Ureter (tissue), 1 donor: ENCODE results near the gene NCKAP5. TPM values are rescaled to one million over a fixed set of nuclear protein-coding genes. Genes with fewer than 3 reads are reported as not detected.

Experiments used
- DNase-seq: peaks from one replicate; pipeline ENCODE4 v3.0.0-alpha.2; 2020; ENCODE audit warnings: low spot score
- total RNA-seq: library from RNA; stranded (reverse); gene quantifications from one replicate; pipeline ENCODE4 v1.2.4, GENCODE V29; 2023
- donor health status: DM: yes; HTN: yes; CAD: no.

The NCKAP5 gene
- total RNA-seq, 1 donor from 2014 or later: 7.3 TPM

GRCh38 chr2:132999421-132999820 is 568.8 kb downstream of the NCKAP5 start:
- DNase-seq: no peak

GRCh38 chr2:132998221-132998620 is 570.0 kb downstream of the NCKAP5 start:
- DNase-seq: no peak

- DNase-seq: no peak
Measured at GRCh38 chr2:132991471-132992045, 576.7 kb downstream of the NCKAP5 start.

- DNase-seq: no peak
Measured at GRCh38 chr2:132984731-132985130, 583.5 kb downstream of the NCKAP5 start.

- DNase-seq: no peak
Measured at GRCh38 chr2:132980304-132980703, 588.0 kb downstream of the NCKAP5 start.

- no peak for DNase-seq
Measured at GRCh38 chr2:132979339-132980093, 588.7 kb downstream of the NCKAP5 start.

- no peak for DNase-seq
Measured at GRCh38 chr2:132978840-132979239, 589.4 kb downstream of the NCKAP5 start.

- DNase-seq: no peak
Measured at GRCh38 chr2:132977812-132978529, 590.3 kb downstream of the NCKAP5 start.

GRCh38 chr2:132975193-132976105 is 592.8 kb downstream of the NCKAP5 start:
- DNase-seq: no peak

GRCh38 chr2:132974467-132975095 is 593.7 kb downstream of the NCKAP5 start:
- DNase-seq: no peak

- DNase-seq: no peak
Measured at GRCh38 chr2:132971310-132972061, 596.8 kb downstream of the NCKAP5 start.

- DNase-seq: no peak
Measured at GRCh38 chr2:132969371-132969985, 598.8 kb downstream of the NCKAP5 start.

GRCh38 chr2:132965460-132965859 is 602.8 kb downstream of the NCKAP5 start:
- DNase-seq: no peak

- no peak for DNase-seq
Measured at GRCh38 chr2:132963161-132963560, 605.1 kb downstream of the NCKAP5 start.

- DNase-seq: no peak
Measured at GRCh38 chr2:132958887-132959286, 609.4 kb downstream of the NCKAP5 start.

GRCh38 chr2:132955871-132956615 is 612.2 kb downstream of the NCKAP5 start:
- DNase-seq: no peak

- DNase-seq: no peak
Measured at GRCh38 chr2:132953771-132954170, 614.5 kb downstream of the NCKAP5 start.

- no peak for DNase-seq
Measured at GRCh38 chr2:132951008-132951714, 617.1 kb downstream of the NCKAP5 start.

GRCh38 chr2:132949108-132949507 is 619.2 kb downstream of the NCKAP5 start:
- no peak for DNase-seq
